Measurements from ENCODE around the gene C15orf62. TPM values are rescaled to one million over a fixed set of nuclear protein-coding genes. Genes with fewer than 3 reads are reported as not detected.
A peak's percentile ranks its signal among the peaks of the same experiment; 100 is the strongest.

Gene C15orf62
- total RNA-seq, 1 donor from 2014 or later = 1.8 TPM

DNA sequence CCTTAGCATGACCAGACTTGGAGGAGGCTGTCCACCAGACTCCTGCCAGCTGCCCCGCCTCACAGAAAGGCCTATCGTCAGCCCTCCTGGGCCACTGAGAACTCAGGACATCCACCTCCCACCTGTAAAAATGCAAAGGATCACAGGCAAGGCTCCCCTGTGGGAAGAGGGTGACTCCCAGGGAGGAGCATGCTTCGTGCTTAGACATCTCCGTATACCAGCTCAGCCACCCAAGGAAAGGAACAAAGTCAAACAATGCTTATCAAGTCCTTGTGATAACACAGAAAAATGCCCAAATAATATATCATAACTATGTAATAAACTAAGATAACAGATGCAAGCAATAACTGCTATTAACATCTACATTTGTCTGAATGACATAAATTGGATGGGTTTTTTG, 18.9 kb upstream of the C15orf62 start:
- no peaks in the 10 kb centered on the region for H3K27me3 ChIP-seq (ENCODE audit: control insufficient read depth, insufficient read depth, low read length)
- DNase-seq (ENCODE audit: low read depth) (no peak), FAIRE-seq (no peak)
- H3K36me3 ChIP-seq (ENCODE audit: control insufficient read depth, insufficient read depth, low read length) = peaks cover 13% of the 10 kb centered on the region
- TF ChIP-seq CTCF (IDR thresholded peaks at IDR 0.05; ENCODE audit: insufficient read depth, low read length, severe bottlenecking) = no peak
- no peak overlapping the region for H3K4me3 ChIP-seq (ENCODE audit: low read depth, low read length)

GRCh38 chr15:40751745-40752144, 18.0 kb upstream of the C15orf62 start:
- no peak for TF ChIP-seq CTCF (IDR thresholded peaks at IDR 0.05; ENCODE audit: insufficient read depth, low read length, severe bottlenecking)
- FAIRE-seq (no peak), DNase-seq (ENCODE audit: low read depth) (no peak)
- H3K27me3 ChIP-seq (ENCODE audit: control insufficient read depth, insufficient read depth, low read length) = no peaks in the 10 kb centered on the region
- peaks cover 13% of the 10 kb centered on the region for H3K36me3 ChIP-seq (ENCODE audit: control insufficient read depth, insufficient read depth, low read length)
- H3K4me3 ChIP-seq (ENCODE audit: low read depth, low read length) = no peak overlapping the region

GRCh38 chr15:40754574-40754882, 15.3 kb upstream of the C15orf62 start:
- Histone ChIP-seq H3K36me3 (ENCODE audit: control insufficient read depth, insufficient read depth, low read length) (peaks cover 11% of the 10 kb centered on the region), H3K4me3 (ENCODE audit: low read depth, low read length) (peak overlapping the region; percentile 74), H3K27me3 (ENCODE audit: control insufficient read depth, insufficient read depth, low read length) (no peaks in the 10 kb centered on the region)
- peak; percentile 29 for DNase-seq (ENCODE audit: low read depth)
- TF ChIP-seq CTCF (IDR thresholded peaks at IDR 0.05; ENCODE audit: insufficient read depth, low read length, severe bottlenecking) = no peak
- no peak for FAIRE-seq

GRCh38 chr15:40754883-40755811, 14.6 kb upstream of the C15orf62 start, which contains the start of gene RMDN3:
Gene RMDN3, minus strand, starts transcription at chr15:40755254. Its CDS starts 471 bp downstream, at chr15:40754783.
- TF ChIP-seq CTCF (IDR thresholded peaks at IDR 0.05; ENCODE audit: insufficient read depth, low read length, severe bottlenecking) = no peak
- DNase-seq (ENCODE audit: low read depth) (peak; percentile 77), FAIRE-seq (no peak)

GRCh38 chr15:40755812-40756208, 14.0 kb upstream of the C15orf62 start:
- FAIRE-seq (no peak), DNase-seq (ENCODE audit: low read depth) (no peak)
- Histone ChIP-seq H3K27me3 (ENCODE audit: control insufficient read depth, insufficient read depth, low read length) (no peaks in the 10 kb centered on the region), H3K36me3 (ENCODE audit: control insufficient read depth, insufficient read depth, low read length) (peaks cover 7% of the 10 kb centered on the region), H3K4me3 (ENCODE audit: low read depth, low read length) (peak overlapping the region; percentile 74)
- TF ChIP-seq CTCF (IDR thresholded peaks at IDR 0.05; ENCODE audit: insufficient read depth, low read length, severe bottlenecking) = no peak

More at GRCh38 chr15:40754883-40755811, 14.6 kb upstream of the C15orf62 start, which contains the start of gene RMDN3:
- Histone ChIP-seq H3K27me3 (ENCODE audit: control insufficient read depth, insufficient read depth, low read length) (no peaks in the 10 kb centered on the region), H3K36me3 (ENCODE audit: control insufficient read depth, insufficient read depth, low read length) (peaks cover 11% of the 10 kb centered on the region), H3K4me3 (ENCODE audit: low read depth, low read length) (peak within 1 kb of the TSS; percentile 74)
